H1 (cell line): ENCODE measurements around the gene NEMF. TPM values are rescaled to one million over a fixed set of nuclear protein-coding genes. Genes with fewer than 3 reads are reported as not detected.

Experiments used
- CTCF ChIA-PET: fragments of 300-600 bp; sonication (Branson Sonifier 250); formaldehyde crosslinking; loops from one replicate; lab custom pipeline; 2021; ENCODE audit not compliant: partially characterized antibody; lab: Charles Lee
- POLR2A ChIA-PET: fragments of 300-600 bp; sonication (Branson Sonifier 250); formaldehyde crosslinking; loops from one replicate; lab custom pipeline; 2021; ENCODE audit warnings: inconsistent platforms; ENCODE audit not compliant: partially characterized antibody; lab: Charles Lee
- DNase-seq, 2 experiments: peaks; one replicate each; pipeline versions ENCODE4 v3.0.0 to v3.0.0-alpha.2; 2010 to 2022; ENCODE audit warnings: low spot score in 2 of 2, low read depth in 1 of 2, mixed read lengths in 1 of 2
- FAIRE-seq: peaks from 2 replicates; lab custom pipeline; 2011; peaks lifted over from hg19 to GRCh38; lab: Jason Lieb, UNC
- H2AFZ ChIP-seq: 2 replicates; pipeline ENCODE4 v1.8.1; 2012; ENCODE audit warnings: low read length, inconsistent platforms
- H2AK5ac ChIP-seq: 2 replicates; pipeline ENCODE4 v1.6.1; 2013; ENCODE audit warnings: low read depth, low read length
- H2BK120ac ChIP-seq: replicated peaks from 2 replicates; pipeline ENCODE3; 2013; ENCODE audit warnings: low read depth, low read length, inconsistent platforms
- H2BK12ac ChIP-seq: 2 replicates; pipeline ENCODE4 v1.6.1; 2013; ENCODE audit warnings: low read depth, low read length
- H2BK15ac ChIP-seq: 2 replicates; pipeline ENCODE4 v1.6.1; 2013; ENCODE audit warnings: low read length
- H2BK20ac ChIP-seq: 2 replicates; pipeline ENCODE4 v1.6.1; 2013; ENCODE audit warnings: low read length
- H2BK5ac ChIP-seq: 2 replicates; pipeline ENCODE4 v1.6.1; 2013; ENCODE audit warnings: low read depth, low read length
- H3K14ac ChIP-seq: 2 replicates; pipeline ENCODE4 v1.6.1; 2013; ENCODE audit warnings: inconsistent platforms; ENCODE audit not compliant: insufficient read length
- H3K18ac ChIP-seq: 2 replicates; pipeline ENCODE4 v1.6.1; 2013; ENCODE audit warnings: low read length; ENCODE audit errors: extremely low read depth
- H3K23ac ChIP-seq: 2 replicates; pipeline ENCODE4 v1.6.1; 2013; ENCODE audit warnings: inconsistent platforms; ENCODE audit not compliant: insufficient read length
- H3K23me2 ChIP-seq: 2 replicates; pipeline ENCODE4 v1.6.1; 2013; ENCODE audit warnings: low read depth, low read length
- H3K27ac ChIP-seq: 2 replicates; pipeline ENCODE4 v1.6.1; 2011; ENCODE audit warnings: low read depth, low read length, inconsistent platforms
- H3K27me3 ChIP-seq, 4 experiments: replicated peaks in 1 of 4; 1 replicate in 1 of 4; 2 replicates in 3 of 4; pipeline versions ENCODE4 v1.6.1 to v1.8.1; 2011 to 2013; ENCODE audit warnings: low read length in 3 of 4, mild to moderate bottlenecking in 3 of 4, inconsistent platforms in 2 of 4, mixed read lengths in 2 of 4, moderate library complexity in 1 of 4; ENCODE audit not compliant: control insufficient read depth in 3 of 4, insufficient read depth in 3 of 4; ENCODE audit errors: extremely low read depth in 1 of 4
- H3K36me3 ChIP-seq, 4 experiments: 2 replicates each; pipeline versions ENCODE4 v1.6.1 to v1.8.1; 2011 to 2013; ENCODE audit warnings: mild to moderate bottlenecking in 4 of 4, low read length in 3 of 4, moderate library complexity in 2 of 4, control low read depth in 1 of 4, inconsistent platforms in 1 of 4; ENCODE audit not compliant: insufficient read depth in 4 of 4, control insufficient read depth in 2 of 4
- H3K4ac ChIP-seq: replicated peaks from 2 replicates; pipeline ENCODE3; 2013; ENCODE audit warnings: low read length, low read depth, mixed read lengths, inconsistent platforms; ENCODE audit not compliant: insufficient read length
- H3K4me1 ChIP-seq, 4 experiments: replicated peaks in 1 of 4; 1 replicate in 1 of 4; 2 replicates in 3 of 4; pipeline versions ENCODE4 v1.6.1 to v1.8.1; 2011 to 2013; ENCODE audit warnings: low read length in 3 of 4, inconsistent platforms in 2 of 4, mixed read lengths in 1 of 4; ENCODE audit not compliant: insufficient read depth in 4 of 4, control insufficient read depth in 3 of 4
- H3K4me2 ChIP-seq, 2 experiments: 2 replicates each; pipeline versions ENCODE4 v1.6.1 to v1.8.1; 2011 to 2013; ENCODE audit warnings: low read depth in 2 of 2, low read length in 2 of 2, control low read depth in 1 of 2, inconsistent platforms in 1 of 2, mild to moderate bottlenecking in 1 of 2; ENCODE audit not compliant: insufficient read depth in 1 of 2
- H3K4me3 ChIP-seq, 4 experiments: fragments of 200-600, 300-600 bp in 1 of 4; sonication (generic), shearing (Covaris generic), sonication (Bioruptor Twin) in 1 of 4; 2 replicates each; pipeline versions ENCODE4 v1.5.1 to v1.8.1; 2011 to 2016; ENCODE audit warnings: low read length in 4 of 4, low read depth in 3 of 4, control low read depth in 2 of 4, inconsistent platforms in 2 of 4, mild to moderate bottlenecking in 2 of 4, mixed read lengths in 1 of 4, moderate library complexity in 1 of 4; ENCODE audit not compliant: insufficient read depth in 2 of 4; ENCODE audit errors: extremely low read depth in 1 of 4
- H3K56ac ChIP-seq: replicated peaks from 2 replicates; pipeline ENCODE3; 2013; ENCODE audit warnings: low read depth, mild to moderate bottlenecking, mixed read lengths, low read length, inconsistent platforms; ENCODE audit not compliant: insufficient read length
- H3K79me1 ChIP-seq: 2 replicates; pipeline ENCODE4 v1.6.1; 2013; ENCODE audit warnings: low read depth, low read length, control low read depth
- H3K79me2 ChIP-seq, 2 experiments: 2 replicates each; pipeline versions ENCODE4 v1.6.1 to v1.8.1; 2012 to 2013; ENCODE audit warnings: low read length in 2 of 2, mild to moderate bottlenecking in 2 of 2, inconsistent platforms in 1 of 2; ENCODE audit not compliant: insufficient read depth in 2 of 2, control insufficient read depth in 1 of 2
- H3K9ac ChIP-seq, 4 experiments: replicated peaks in 1 of 4; 1 replicate in 1 of 4; 2 replicates in 3 of 4; pipeline versions ENCODE4 v1.6.1 to v1.8.1; 2011 to 2013; ENCODE audit warnings: low read depth in 3 of 4, low read length in 3 of 4, control low read depth in 2 of 4, mild to moderate bottlenecking in 2 of 4, moderate library complexity in 2 of 4, inconsistent platforms in 1 of 4; ENCODE audit errors: extremely low read depth in 1 of 4
- H3K9me3 ChIP-seq, 2 experiments: 2 replicates each; pipeline versions ENCODE4 v1.6.1 to v1.8.1; 2012 to 2013; ENCODE audit warnings: mild to moderate bottlenecking in 2 of 2, moderate library complexity in 2 of 2, control low read depth in 1 of 2, inconsistent platforms in 1 of 2, low read depth in 1 of 2, low read length in 1 of 2, mixed read lengths in 1 of 2; ENCODE audit not compliant: insufficient read depth in 2 of 2
- H4K20me1 ChIP-seq, 2 experiments: replicated peaks in 1 of 2; 2 replicates each; pipeline versions ENCODE3 to v1.8.1; 2011 to 2013; ENCODE audit warnings: inconsistent platforms in 2 of 2, low read length in 2 of 2, mild to moderate bottlenecking in 1 of 2; ENCODE audit not compliant: insufficient read depth in 2 of 2, control insufficient read depth in 1 of 2
- H4K5ac ChIP-seq: 2 replicates; pipeline ENCODE4 v1.6.1; 2013; ENCODE audit warnings: low read length, low read depth, mixed read lengths, inconsistent platforms; ENCODE audit not compliant: insufficient read length
- H4K8ac ChIP-seq: 2 replicates; pipeline ENCODE4 v1.8.0; 2013; ENCODE audit warnings: mild to moderate bottlenecking, moderate library complexity, low read length, inconsistent platforms; ENCODE audit not compliant: insufficient read depth; ENCODE audit errors: extremely low read depth
- H4K91ac ChIP-seq: replicated peaks from 2 replicates; pipeline ENCODE3; 2013; ENCODE audit warnings: low read length, mixed read lengths, inconsistent platforms; ENCODE audit not compliant: insufficient read length
- BACH1 ChIP-seq: IDR thresholded peaks from 2 replicates; pipeline ENCODE4 v1.6.1; 2012; ENCODE audit warnings: low read length, improper control_type of control experiment
- GTF2F1 ChIP-seq: IDR thresholded peaks from 2 replicates; pipeline ENCODE4 v1.6.1; 2012; ENCODE audit warnings: low read depth, low read length, improper control_type of control experiment, borderline replicate concordance
- RXRA ChIP-seq: IDR thresholded peaks from 2 replicates; pipeline ENCODE4 v1.6.1; 2011; ENCODE audit warnings: low read depth, mild to moderate bottlenecking, low read length, moderate library complexity; ENCODE audit not compliant: insufficient read depth
- WGBS, 2 experiments: shearing (Covaris generic) in 1 of 2; methylation state at CpG; one replicate each; pipeline versions ENCODE4 v1.1.6 to v1.1.7; 2013 to 2015; ENCODE audit warnings: low lambda C conversion rate in 2 of 2, mixed read lengths in 2 of 2, inconsistent platforms in 1 of 2, low coverage in 1 of 2, missing lambda C conversion rate in 1 of 2; ENCODE audit not compliant: insufficient replicate concordance in 2 of 2, insufficient coverage in 1 of 2, insufficient read length in 1 of 2; ENCODE audit errors: extremely low coverage in 1 of 2, missing lambda C conversion rate in 1 of 2; 5-methylcytosine and 5-hydroxymethylcytosine counted together
- polyA plus RNA-seq, 7 experiments: library from polyadenylated mRNA; depleted of rRNA in 3 of 7; stranded (reverse) in 5 of 7; unstranded in 2 of 7; fragments of >200 nt in 5 of 7; fragments of 200-250 nt in 2 of 7; gene quantifications; 1 replicate in 5 of 7; 2 replicates in 1 of 7; 4 replicates in 1 of 7; pipeline versions ENCODE4 v1.2.1 to v1.2.3, GENCODE V29; 2011 to 2013; ENCODE audit warnings: missing spikeins in 2 of 7, mixed read lengths in 2 of 7
- total RNA-seq: library from RNA; stranded (reverse); fragmentation: NEBNext Ultra II Directional; extraction: Animal tissue kit (Norgen Biotek cat#: 25700); gene quantifications from 2 replicates; pipeline ENCODE4 v1.2.1, GENCODE V29; 2021

The NEMF gene
- total and polyA plus RNA-seq, 2 of the 8 experiments (the other 6 are each of a cell fraction or from before 2014, with no cell fraction given) = 8.3 to 45.5 TPM

GRCh38 chr14:49888293-49888692 lies 35.7 kb upstream of the NEMF start:
- no peak overlapping the region for H3K23ac ChIP-seq
- H4K91ac ChIP-seq = no peak overlapping the region
- H3K9ac ChIP-seq = no peak overlapping the region
- H3K4ac ChIP-seq = no peak overlapping the region
- DNase-seq (no peak), FAIRE-seq (no peak)
- no peak overlapping the region for H3K4me2 ChIP-seq
- ChIA-PET POLR2A (no interaction called here), CTCF (interaction anchor here (1.2 kb wide), 2 partner anchors 9 to 11 kb away, joined by 4 read pairs; no protein-coding TSS in a partner anchor)
- no peak overlapping the region for H2BK120ac ChIP-seq
- H4K20me1 ChIP-seq = peaks cover 0 to 2% of the 10 kb centered on the region in 2 experiments
- H3K27ac ChIP-seq = no peak overlapping the region
- H2BK15ac ChIP-seq = no peak overlapping the region
- no peak overlapping the region for H3K14ac ChIP-seq
- H3K9me3 ChIP-seq = no peaks in the 10 kb centered on the region
- H3K4me1 ChIP-seq = peaks cover 2 to 9% (median 7%) of the 10 kb centered on the region in 4 experiments; a peak in 5 of 7 replicates
- H3K4me3 ChIP-seq = no peak overlapping the region
- no peak overlapping the region for H4K5ac ChIP-seq
- H3K36me3 ChIP-seq = no peaks in the 10 kb centered on the region
- no peaks in the 10 kb centered on the region for H3K23me2 ChIP-seq
- H3K79me1 ChIP-seq = no peaks in the 10 kb centered on the region
- H3K18ac ChIP-seq = no peak overlapping the region
- H2AK5ac ChIP-seq = no peak overlapping the region
- WGBS, 2 experiments = 89% methylated on average over 2 of the region's 2 CpGs; no CpG with 5 or more reads in 1 of the 2 experiments
- H2AFZ ChIP-seq = no peak overlapping the region
- no peak overlapping the region for H4K8ac ChIP-seq
- no peak overlapping the region for H2BK20ac ChIP-seq
- no peaks in the 10 kb centered on the region for H3K27me3 ChIP-seq
- no peak overlapping the region for H2BK12ac ChIP-seq
- H3K56ac ChIP-seq = no peak overlapping the region
- peaks cover 0 to 2% of the 10 kb centered on the region in 2 experiments; a peak in 2 of 4 replicates for H3K79me2 ChIP-seq
- TF ChIP-seq GTF2F1 = no peak
- TF ChIP-seq BACH1 = no peak
- TF ChIP-seq RXRA = no peak
- TF ChIP-seq, all 59 proteins: peak for 0
- H2BK5ac ChIP-seq = no peak overlapping the region
